CD14-positive monocyte (primary cell): ENCODE data around the gene SLC19A2. TPM values are rescaled to one million over a fixed set of nuclear protein-coding genes. Genes with fewer than 3 reads are reported as not detected.

Experiments
- DNase-seq, 3 donors: peaks; one replicate each; pipeline ENCODE4 v3.0.0-alpha.2; 2011 to 2022
- H2AFZ ChIP-seq: 2 replicates; pipeline ENCODE4 v1.6.0; 2012; ENCODE audit warnings: mild to moderate bottlenecking, low read depth, low read length, inconsistent platforms; ENCODE audit not compliant: insufficient read depth, poor library complexity, severe bottlenecking
- H3K27ac ChIP-seq, 2 donors: 1 replicate in 1 of 2; 2 replicates in 1 of 2; pipeline ENCODE4 v1.5.1; 2012 to 2013; ENCODE audit warnings: low read length in 2 of 2, control low read depth in 1 of 2, inconsistent platforms in 1 of 2, low read depth in 1 of 2, mild to moderate bottlenecking in 1 of 2
- H3K27me3 ChIP-seq, 2 donors: one replicate each; pipeline versions ENCODE4 v1.6.0 to v1.6.1; 2011 to 2013; ENCODE audit warnings: low read length in 2 of 2; ENCODE audit not compliant: control insufficient read depth in 2 of 2, insufficient read depth in 2 of 2
- H3K36me3 ChIP-seq, 2 donors: replicated peaks in 1 of 2; 1 replicate in 1 of 2; 2 replicates in 1 of 2; pipeline versions ENCODE4 v1.5.1 to v1.6.1; 2012 to 2013; ENCODE audit warnings: low read length in 2 of 2, control low read depth in 1 of 2, inconsistent platforms in 1 of 2, mild to moderate bottlenecking in 1 of 2; ENCODE audit not compliant: insufficient read depth in 2 of 2, control insufficient read depth in 1 of 2
- H3K4me1 ChIP-seq, 2 donors: 1 replicate in 1 of 2; 2 replicates in 1 of 2; pipeline versions ENCODE4 v1.5.1 to v1.6.1; 2012 to 2013; ENCODE audit warnings: low read length in 2 of 2, control low read depth in 1 of 2, inconsistent platforms in 1 of 2, mild to moderate bottlenecking in 1 of 2, moderate library complexity in 1 of 2; ENCODE audit not compliant: insufficient read depth in 2 of 2, control insufficient read depth in 1 of 2
- H3K4me2 ChIP-seq: replicated peaks from 2 replicates; pipeline ENCODE3; 2012; ENCODE audit warnings: low read length, moderate library complexity, mild to moderate bottlenecking; ENCODE audit not compliant: poor library complexity, severe bottlenecking; ENCODE audit errors: extremely low read depth
- H3K4me3 ChIP-seq, 3 experiments: fragments of 200-600 bp in 1 of 3; sonication (generic) in 1 of 3; replicated peaks in 1 of 3; 1 replicate in 2 of 3; 2 replicates in 1 of 3; pipeline ENCODE4 v1.5.1; 2011 to 2013; ENCODE audit warnings: low read length in 3 of 3, mild to moderate bottlenecking in 3 of 3, control low read depth in 2 of 3, low read depth in 2 of 3, inconsistent platforms in 1 of 3, moderate library complexity in 1 of 3
- H3K79me2 ChIP-seq: 2 replicates; pipeline ENCODE4 v1.6.0; 2012; ENCODE audit warnings: mild to moderate bottlenecking, control low read depth, inconsistent platforms, low read length, moderate library complexity; ENCODE audit not compliant: insufficient read depth
- H3K9ac ChIP-seq: 2 replicates; pipeline ENCODE4 v1.6.0; 2017; ENCODE audit warnings: low read length, mild to moderate bottlenecking; ENCODE audit not compliant: insufficient read depth, poor library complexity, severe bottlenecking
- H3K9me3 ChIP-seq, 2 donors: replicated peaks in 1 of 2; 1 replicate in 1 of 2; 2 replicates in 1 of 2; pipeline versions ENCODE4 v1.5.1 to v1.6.1; 2012 to 2013; ENCODE audit warnings: low read length in 2 of 2, control low read depth in 1 of 2; ENCODE audit not compliant: control insufficient read depth in 1 of 2, insufficient read depth in 1 of 2
- H4K20me1 ChIP-seq: 2 replicates; pipeline ENCODE4 v1.6.0; 2012; ENCODE audit warnings: mild to moderate bottlenecking, low read length, control low read depth, moderate library complexity; ENCODE audit not compliant: insufficient read depth
- H3K27ac Mint-ChIP-seq, 7 donors: one replicate each; pipeline ENCODE4 v1.8.0; 2020; ENCODE audit warnings: mild to moderate bottlenecking in 7 of 7, mixed read lengths in 7 of 7, moderate library complexity in 6 of 7, inconsistent platforms in 2 of 7
- H3K27me3 Mint-ChIP-seq, 3 donors: one replicate each; pipeline ENCODE4 v1.8.0; 2021 to 2022; ENCODE audit warnings: low read depth in 3 of 3, mild to moderate bottlenecking in 3 of 3, mixed read lengths in 3 of 3, moderate library complexity in 3 of 3, inconsistent platforms in 1 of 3
- H3K36me3 Mint-ChIP-seq, 2 donors: one replicate each; pipeline ENCODE4 v1.8.0; 2020; ENCODE audit warnings: mixed read lengths in 2 of 2, inconsistent platforms in 1 of 2, mild to moderate bottlenecking in 1 of 2
- H3K4me1 Mint-ChIP-seq: one replicate; pipeline ENCODE4 v1.8.0; 2020; ENCODE audit warnings: mild to moderate bottlenecking, mixed read lengths
- H3K4me3 Mint-ChIP-seq, 2 donors: one replicate each; pipeline ENCODE4 v1.8.0; 2020; ENCODE audit warnings: mild to moderate bottlenecking in 2 of 2, mixed read lengths in 2 of 2, moderate library complexity in 1 of 2
- H3K9me3 Mint-ChIP-seq, 7 donors: one replicate each; pipeline ENCODE4 v1.8.0; 2020 to 2022; ENCODE audit warnings: mixed read lengths in 7 of 7, mild to moderate bottlenecking in 6 of 7, moderate library complexity in 6 of 7, inconsistent platforms in 2 of 7
- WGBS: methylation state at CpG from one replicate; pipeline ENCODE4 v1.1.5; 2013; ENCODE audit warnings: missing lambda C conversion rate; ENCODE audit not compliant: insufficient coverage; 5-methylcytosine and 5-hydroxymethylcytosine counted together
- intact Hi-C, 2 donors: fragments of 100-400 bp; cut with micrococcal nuclease; formaldehyde crosslinking; loops; one replicate each; pipeline versions ENCODE4 v1.15.0 to v1.15.1; 2023
- polyA plus RNA-seq, 3 donors: library from polyadenylated mRNA; depleted of rRNA in 1 of 3; unstranded in 2 of 3; stranded (reverse) in 1 of 3; fragments of 300-500 nt in 2 of 3; fragments of >200 nt in 1 of 3; fragmentation: Illumina TruSeq in 2 of 3; gene quantifications; 1 replicate in 2 of 3; 2 replicates in 1 of 3; pipeline ENCODE4 v1.2.3, GENCODE V29; 2012 to 2021
- TF ChIP-seq, protein P1 (sequence below): fragments of 200-600 bp; IDR thresholded peaks from one replicate; pipeline ENCODE4 v1.8.0; 2022; ENCODE audit warnings: antibody characterized with exemption, mild to moderate bottlenecking

Gene SLC19A2
- polyA plus RNA-seq, 3 donors, result 0.52 to 3.2 (median 0.81) TPM

DNA sequence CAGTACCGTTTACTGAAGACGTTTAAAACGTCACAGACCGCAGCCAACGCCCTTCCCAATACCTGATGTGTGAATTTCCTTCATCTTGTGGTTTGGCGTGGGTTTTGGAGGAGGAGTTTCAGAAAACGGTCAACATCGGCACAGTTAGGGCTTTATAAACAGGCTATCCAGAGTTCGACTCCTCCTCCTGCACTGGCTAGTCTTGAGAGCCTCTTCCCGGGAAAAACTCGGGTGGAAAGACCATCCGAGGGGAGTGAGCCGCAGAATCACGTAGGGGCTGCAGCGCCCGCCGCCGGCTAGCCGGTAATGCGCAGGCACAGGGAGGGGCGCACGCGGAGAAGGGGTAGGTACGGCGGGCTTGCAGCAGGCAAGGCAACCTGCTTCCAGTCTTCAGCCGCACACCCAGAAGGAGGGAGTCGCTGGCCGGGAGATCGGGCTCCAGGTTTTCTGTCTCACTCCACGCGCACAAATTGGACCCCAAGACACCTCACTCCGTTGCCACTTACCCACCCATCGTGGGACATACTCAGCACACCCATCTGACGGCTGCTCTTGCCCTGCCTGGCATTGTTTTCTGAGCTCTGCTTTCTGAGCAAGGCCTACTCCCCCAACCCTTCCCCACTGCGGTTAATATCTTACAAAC lies 25.4 kb downstream of the SLC19A2 start:
- Histone ChIP-seq H2AFZ (peak overlapping the region; percentile 76), H3K4me2 (peak overlapping the region; percentile 69), H4K20me1 (no peaks in the 10 kb centered on the region), H3K4me3 (peak overlapping the region; percentile 36 to 70 (median 54)), H3K9me3 (peaks cover 0 to 14% of the 10 kb centered on the region in 2 donors), H3K27me3 (no peaks in the 10 kb centered on the region), H3K4me1 (peaks cover 13 to 14% of the 10 kb centered on the region in 2 donors), H3K79me2 (no peaks in the 10 kb centered on the region), H3K36me3 (peaks cover 0 to under 1% of the 10 kb centered on the region in 2 donors), H3K9ac (peak overlapping the region; percentile 45), H3K27ac (no peak overlapping the region)
- Mint-ChIP-seq H3K4me3 (peak overlapping the region; percentile 81 to 91), H3K36me3 (peaks cover under 1 to 2% of the 10 kb centered on the region in 2 donors), H3K27ac (peak overlapping the region in 5 of 7 donors; percentile 1 to 76 (median 53)), H3K9me3 (peaks cover 4 to 15% (median 9%) of the 10 kb centered on the region in 7 donors), H3K27me3 (peaks cover 0 to 2% (median 2%) of the 10 kb centered on the region in 3 donors), H3K4me1 (peaks cover 22% of the 10 kb centered on the region)
- 17% methylated on average over 25 of the region's 35 CpGs for WGBS
- peak in 2 of 3 donors; percentile 21 to 27 for DNase-seq
- TF ChIP-seq, protein P1, sequence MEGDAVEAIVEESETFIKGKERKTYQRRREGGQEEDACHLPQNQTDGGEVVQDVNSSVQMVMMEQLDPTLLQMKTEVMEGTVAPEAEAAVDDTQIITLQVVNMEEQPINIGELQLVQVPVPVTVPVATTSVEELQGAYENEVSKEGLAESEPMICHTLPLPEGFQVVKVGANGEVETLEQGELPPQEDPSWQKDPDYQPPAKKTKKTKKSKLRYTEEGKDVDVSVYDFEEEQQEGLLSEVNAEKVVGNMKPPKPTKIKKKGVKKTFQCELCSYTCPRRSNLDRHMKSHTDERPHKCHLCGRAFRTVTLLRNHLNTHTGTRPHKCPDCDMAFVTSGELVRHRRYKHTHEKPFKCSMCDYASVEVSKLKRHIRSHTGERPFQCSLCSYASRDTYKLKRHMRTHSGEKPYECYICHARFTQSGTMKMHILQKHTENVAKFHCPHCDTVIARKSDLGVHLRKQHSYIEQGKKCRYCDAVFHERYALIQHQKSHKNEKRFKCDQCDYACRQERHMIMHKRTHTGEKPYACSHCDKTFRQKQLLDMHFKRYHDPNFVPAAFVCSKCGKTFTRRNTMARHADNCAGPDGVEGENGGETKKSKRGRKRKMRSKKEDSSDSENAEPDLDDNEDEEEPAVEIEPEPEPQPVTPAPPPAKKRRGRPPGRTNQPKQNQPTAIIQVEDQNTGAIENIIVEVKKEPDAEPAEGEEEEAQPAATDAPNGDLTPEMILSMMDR, result no peak
- intact Hi-C loops, result loop anchor here in 1 of 2 donors (10.0 kb wide), 1 partner anchor 84 kb away; no protein-coding TSS in a partner anchor

DNA sequence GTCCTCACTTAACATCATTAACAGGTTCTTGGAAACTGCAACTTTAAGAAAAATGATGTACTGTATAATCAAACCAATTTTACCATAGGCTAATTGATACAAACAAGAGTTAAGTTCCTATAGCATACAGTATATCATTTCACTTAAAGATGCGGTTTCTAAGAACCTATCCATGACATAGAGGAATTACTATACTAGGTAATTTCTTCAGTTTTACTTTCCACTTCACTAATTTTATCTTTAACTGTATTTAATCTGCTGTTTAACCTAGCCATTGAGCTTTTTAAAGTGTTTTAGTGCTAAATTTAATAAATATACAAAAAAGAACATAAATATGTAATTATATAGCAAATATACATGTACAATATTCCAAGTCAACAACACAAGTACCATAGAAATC lies 28.3 kb downstream of the SLC19A2 start:
- Mint-ChIP-seq H3K4me3 (no peak overlapping the region), H3K36me3 (no peaks in the 10 kb centered on the region), H3K27ac (no peak overlapping the region), H3K27me3 (peaks cover 0 to 2% (median under 1%) of the 10 kb centered on the region in 3 donors), H3K4me1 (peaks cover 25% of the 10 kb centered on the region), H3K9me3 (peaks cover 4 to 15% (median 9%) of the 10 kb centered on the region in 7 donors)
- Histone ChIP-seq H3K4me1 (peaks cover 13 to 14% of the 10 kb centered on the region in 2 donors), H3K27ac (no peak overlapping the region), H3K9me3 (peaks cover 0 to 14% of the 10 kb centered on the region in 2 donors), H3K9ac (no peak overlapping the region), H4K20me1 (no peaks in the 10 kb centered on the region), H2AFZ (no peak overlapping the region), H3K36me3 (no peaks in the 10 kb centered on the region), H3K4me2 (no peak overlapping the region), H3K27me3 (no peaks in the 10 kb centered on the region), H3K79me2 (no peaks in the 10 kb centered on the region), H3K4me3 (no peak overlapping the region)
- no CpG with 5 or more reads among the region's 1 CpG for WGBS
- no peak for DNase-seq
- intact Hi-C loops, result no loop called here
- TF ChIP-seq, protein P1, result no peak
